Measurements from ENCODE around the gene ASB10. TPM values are rescaled to one million over a fixed set of nuclear protein-coding genes. Genes with fewer than 3 reads are reported as not detected.

ASB10 gene
- total and polyA plus RNA-seq, 2 of the 4 experiments (the other 2 are of a cell fraction), result not detected

GRCh38 chr7:151215396-151215795 lies 28.3 kb upstream of the ASB10 start:
- H3K9me3 ChIP-seq (ENCODE audit: control insufficient read depth, insufficient read depth, low read length), result no peaks in the 10 kb centered on the region
- no peak overlapping the region for H3K14ac ChIP-seq (replicated peaks; ENCODE audit: low read depth, low read length)
- H3K56ac ChIP-seq (ENCODE audit: extremely low read depth, insufficient read depth, low read length), result no peak overlapping the region
- H2BK20ac ChIP-seq (ENCODE audit: low read depth, low read length), result no peak overlapping the region
- no peak overlapping the region for H3K23ac ChIP-seq (ENCODE audit: low read depth, low read length)
- H2AK9ac ChIP-seq (replicated peaks; ENCODE audit: low read depth, low read length, poor library complexity), result no peak overlapping the region
- no peak for TF ChIP-seq USF2 (IDR thresholded peaks at IDR 0.05; ENCODE audit: low read depth, low read length)
- TF ChIP-seq FOS (IDR thresholded peaks at IDR 0.05; ENCODE audit: low read depth, low read length), result no peak
- no peak for TF ChIP-seq RAD21 (IDR thresholded peaks at IDR 0.05; ENCODE audit: low read length)
- TF ChIP-seq BHLHE40 (IDR thresholded peaks at IDR 0.05; ENCODE audit: low read depth, low read length), result no peak
- no peak for TF ChIP-seq NFE2L2 (IDR thresholded peaks at IDR 0.05; ENCODE audit: low read depth, low read length)
- TF ChIP-seq MAZ (IDR thresholded peaks at IDR 0.05; ENCODE audit: borderline replicate concordance, low read depth, low read length), result no peak
- no peak for TF ChIP-seq RFX5 (IDR thresholded peaks at IDR 0.05; ENCODE audit: low read depth, low read length)
- no peak for TF ChIP-seq MXI1 (IDR thresholded peaks at IDR 0.05; ENCODE audit: borderline replicate concordance, low read depth, low read length)
- TF ChIP-seq SMC3 (IDR thresholded peaks at IDR 0.05; ENCODE audit: low read depth, low read length), result no peak
- TF ChIP-seq RCOR1 (IDR thresholded peaks at IDR 0.05; ENCODE audit: insufficient replicate concordance, low read length), result no peak
- no peak for TF ChIP-seq CEBPB (IDR thresholded peaks at IDR 0.05; ENCODE audit: low read depth, low read length)
- TF ChIP-seq POLR2A (IDR thresholded peaks at IDR 0.05; ENCODE audit: low read depth, low read length), result no peak
- TF ChIP-seq ELK1 (IDR thresholded peaks at IDR 0.05; ENCODE audit: borderline replicate concordance, low read depth, low read length), result no peak
- TF ChIP-seq CHD1 (IDR thresholded peaks at IDR 0.05; ENCODE audit: low read depth, low read length), result no peak
- TF ChIP-seq MAFK (IDR thresholded peaks at IDR 0.05; ENCODE audit: low read depth, low read length), result no peak
- no peak for TF ChIP-seq CTCF (conservative IDR thresholded peaks at IDR 0.05; ENCODE audit: low read depth, low read length)
- no peak overlapping the region for H2BK5ac ChIP-seq (ENCODE audit: low read depth, low read length, poor library complexity, severe bottlenecking)
- ATAC-seq (ENCODE audit: low read depth) (no peak), DNase-seq (no peak)
- WGBS, 2 experiments (ENCODE audit: extremely low coverage in 2 of 2, insufficient read length in 1 of 2), result no CpG with 5 or more reads among the region's 5 CpGs
- no peak overlapping the region for H4K8ac ChIP-seq (ENCODE audit: low read depth in 2 of 2, low read length in 2 of 2)
- no peak overlapping the region for H3K27ac ChIP-seq (ENCODE audit: insufficient read depth, low read length)
- H3K18ac ChIP-seq (ENCODE audit: low read depth, low read length), result no peak overlapping the region
- H2BK15ac ChIP-seq (ENCODE audit: low read depth, low read length), result no peak overlapping the region
- no peaks in the 10 kb centered on the region for H3K79me1 ChIP-seq (ENCODE audit: low read depth in 1 of 2, low read length in 2 of 2)
- CTCF ChIA-PET, result no interaction called here
- dilution Hi-C loops (cut with HindIII; ENCODE audit: low sequenced_read_pairs, unreplicated experiment), result no loop called here
- no peak overlapping the region for H2AFZ ChIP-seq (replicated peaks; ENCODE audit: low read length, poor library complexity)
- no peak overlapping the region for H2AK5ac ChIP-seq (ENCODE audit: low read depth, low read length)
- no peaks in the 10 kb centered on the region; the same call in 1 of the 2 replicates for H3K9me1 ChIP-seq (ENCODE audit: insufficient read depth, low read length)
- POLR2A ChIA-PET (ENCODE audit: unreplicated experiment), result no interaction called here
- no peak overlapping the region for H4K5ac ChIP-seq (ENCODE audit: low read depth, low read length)
- H2BK120ac ChIP-seq (ENCODE audit: low read depth, low read length), result no peak overlapping the region
- H3K36me3 ChIP-seq (ENCODE audit: control insufficient read depth, insufficient read depth, low read length), result peaks cover 65% of the 10 kb centered on the region
- H3K4me1 ChIP-seq (ENCODE audit: control insufficient read depth, insufficient read depth, low read length), result no peaks in the 10 kb centered on the region
- H3K27me3 ChIP-seq (ENCODE audit: control insufficient read depth, insufficient read depth, low read length), result no peaks in the 10 kb centered on the region
- H4K91ac ChIP-seq (ENCODE audit: insufficient read depth, low read depth, low read length), result no peak overlapping the region
- H3K9ac ChIP-seq (ENCODE audit: low read depth, low read length), result no peak overlapping the region
- intact Hi-C loops (cut with micrococcal nuclease), result no loop called here
- BruUV-seq (replicated peaks), result no TSS peak
- in situ Hi-C loops (cut with MboI; ENCODE audit: low sequenced_read_pairs), result no loop called here
- H3K4me3 ChIP-seq (ENCODE audit: insufficient read depth, low read depth, low read length), result no peak overlapping the region
- no peak overlapping the region for H3K4ac ChIP-seq (ENCODE audit: low read depth, low read length)
- H3K4me2 ChIP-seq (ENCODE audit: low read depth, low read length), result no peak overlapping the region
- H4K20me1 ChIP-seq (ENCODE audit: insufficient read depth, low read length), result no peaks in the 10 kb centered on the region

Measured in IMR-90 (cell line).